ENCODE measurements around the gene AZGP1. TPM values are rescaled to one million over a fixed set of nuclear protein-coding genes. Genes with fewer than 3 reads are reported as not detected.
A peak's percentile ranks its signal among the peaks of the same experiment; 100 is the strongest.

Gene AZGP1
- total and polyA plus RNA-seq, 2 of the 13 experiments (the other 11 are each of a cell fraction or from before 2014, with no cell fraction given) = 93.8 to 229 TPM

DNA sequence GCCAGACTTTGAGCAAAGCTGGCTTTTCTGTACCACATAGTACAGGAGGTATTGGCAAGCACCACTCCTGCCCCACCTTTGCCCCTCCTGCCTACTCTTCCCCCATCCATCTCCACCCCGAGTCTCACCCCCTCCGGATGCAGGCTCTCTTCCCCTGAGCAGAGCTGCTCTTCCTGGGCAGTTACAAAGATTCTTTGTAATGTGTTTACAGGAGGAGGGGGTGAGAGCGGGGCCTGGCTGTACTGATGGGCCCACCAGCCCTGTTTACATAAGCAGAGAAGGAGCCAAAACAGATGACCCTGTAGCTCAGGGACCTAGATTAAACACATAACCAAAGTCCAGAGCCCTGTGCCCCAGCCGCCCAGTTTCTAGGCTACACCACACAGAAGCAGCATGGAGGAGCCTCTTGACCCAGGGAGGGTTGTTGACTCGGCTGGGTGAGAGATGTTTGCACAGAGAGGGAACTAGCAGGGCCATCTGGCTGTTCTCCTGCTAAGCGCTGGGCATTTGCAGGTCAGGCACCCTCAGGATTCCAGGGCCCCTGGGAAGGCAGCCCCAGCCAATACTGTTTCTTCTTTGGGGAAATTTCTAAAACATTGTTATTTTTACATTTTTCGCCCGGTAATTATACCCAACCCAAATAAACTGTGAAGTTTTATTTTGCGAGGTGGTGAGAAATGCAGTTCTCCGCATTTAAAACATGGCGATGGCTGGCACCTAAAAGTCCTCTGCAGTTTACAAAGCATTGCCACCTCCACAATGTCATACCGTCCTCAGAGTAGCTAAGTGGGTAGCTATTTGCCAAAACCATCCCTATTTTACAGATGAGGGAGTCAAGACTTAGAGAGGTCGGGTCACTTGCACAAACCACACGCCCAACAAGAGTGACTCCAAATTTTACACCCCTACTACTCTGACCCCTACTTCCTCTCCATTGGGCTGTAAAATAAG, 28.2 kb upstream of the AZGP1 start (continued):
- TF ChIP-seq PAX8 (CRISPR knock-in tag; IDR thresholded peaks at IDR 0.05; ENCODE audit: borderline replicate concordance) (no peak), MIER3 (CRISPR knock-in tag; IDR thresholded peaks at IDR 0.05; ENCODE audit: borderline replicate concordance) (peak; percentile 93; the same call in 1 of the 2 replicates), KLF15 (CRISPR knock-in tag; IDR thresholded peaks at IDR 0.05; ENCODE audit: borderline replicate concordance) (no peak), RCOR2 (CRISPR knock-in tag; IDR thresholded peaks at IDR 0.05) (peak; percentile 95), ZNF383 (CRISPR knock-in tag; IDR thresholded peaks at IDR 0.05; ENCODE audit: borderline replicate concordance) (no peak)

GRCh38 chr7:100000239-100000638, 24.4 kb upstream of the AZGP1 start:
- in situ Hi-C loops (cut with HindIII; ENCODE audit: extremely low pct_ligation_motif_present, low pct_unique_long_range_greater_than_20kb) = no loop called here
- CTCF ChIA-PET (ENCODE audit: low intra/inter-chr PET ratio, low total read pairs) = no interaction called here
- no peaks in the 10 kb centered on the region for H3K9me3 ChIP-seq (ENCODE audit: low read length)
- H3K36me3 ChIP-seq (replicated peaks in 1 of 2; ENCODE audit: control insufficient read depth in 1 of 2, insufficient read depth in 2 of 2, low read length in 2 of 2) = no peaks in the 10 kb centered on the region
- peak overlapping the region; percentile 46 for H3K4me2 ChIP-seq (ENCODE audit: low read depth, low read length)
- H3K4me3 ChIP-seq (replicated peaks in 1 of 3; ENCODE audit: insufficient read depth in 1 of 3, low read depth in 2 of 3, low read length in 3 of 3) = no peak overlapping the region
- POLR2A ChIA-PET = interaction anchor here (6.8 kb wide), 1 partner anchor 15 kb away, joined by 212 read pairs; the partner anchor contains the start of gene ZKSCAN1
- no peaks in the 10 kb centered on the region for H3K27me3 ChIP-seq (ENCODE audit: control insufficient read depth in 1 of 2, insufficient read depth in 2 of 2, low read length in 2 of 2)
- 49% methylated on average over 13 of the region's 13 CpGs for WGBS (ENCODE audit: low lambda C conversion rate)
- no peak for ATAC-seq
- H3K9ac ChIP-seq (ENCODE audit: insufficient read depth, low read depth, low read length) = peak overlapping the region; percentile 53
- BruUV-seq (replicated peaks) = no TSS peak
- no peaks in the 10 kb centered on the region for H3K79me2 ChIP-seq (ENCODE audit: insufficient read depth, low read length)
- no peaks in the 10 kb centered on the region for H4K20me1 ChIP-seq (ENCODE audit: insufficient read depth, low read length)
- FAIRE-seq = no peak
- intact Hi-C loops (cut with micrococcal nuclease; ENCODE audit: unreplicated experiment) = no loop called here
- H2AFZ ChIP-seq (ENCODE audit: low read length) = no peak overlapping the region
- peaks cover 91% of the 10 kb centered on the region for H3K4me1 ChIP-seq (ENCODE audit: insufficient read depth, low read length)
- peak overlapping the region; percentile 95 for H3K27ac ChIP-seq (ENCODE audit: extremely low read length, insufficient read depth, low read length)
- DNase-seq (ENCODE audit: low spot score) = no peak
- TF ChIP-seq RCOR2 (CRISPR knock-in tag; IDR thresholded peaks at IDR 0.05) (0 out of 2 replicates have a peak, but pooled peaks have one; percentile 48), ZMYM2 (CRISPR knock-in tag; IDR thresholded peaks at IDR 0.05) (0 out of 2 replicates have a peak, but pooled peaks have one; percentile 39), ZBTB38 (CRISPR knock-in tag; IDR thresholded peaks at IDR 0.05) (peak; percentile 77; the same call in 1 of the 2 replicates), ATF1 (CRISPR knock-in tag; IDR thresholded peaks at IDR 0.05) (0 out of 2 replicates have a peak, but pooled peaks have one; percentile 6), EEA1 (CRISPR knock-in tag; IDR thresholded peaks at IDR 0.05; ENCODE audit: borderline replicate concordance) (no peak), ZNF580 (CRISPR knock-in tag; IDR thresholded peaks at IDR 0.05; ENCODE audit: borderline replicate concordance, low read depth) (0 out of 2 replicates have a peak, but pooled peaks have one; percentile 21), ZBTB4 (CRISPR knock-in tag; IDR thresholded peaks at IDR 0.05; ENCODE audit: borderline replicate concordance) (0 out of 2 replicates have a peak, but pooled peaks have one; percentile 42), ZMAT3 (CRISPR knock-in tag; conservative IDR thresholded peaks at IDR 0.05) (0 out of 2 replicates have a peak, but pooled peaks have one; percentile 38)
- TF ChIP-seq, protein P1, sequence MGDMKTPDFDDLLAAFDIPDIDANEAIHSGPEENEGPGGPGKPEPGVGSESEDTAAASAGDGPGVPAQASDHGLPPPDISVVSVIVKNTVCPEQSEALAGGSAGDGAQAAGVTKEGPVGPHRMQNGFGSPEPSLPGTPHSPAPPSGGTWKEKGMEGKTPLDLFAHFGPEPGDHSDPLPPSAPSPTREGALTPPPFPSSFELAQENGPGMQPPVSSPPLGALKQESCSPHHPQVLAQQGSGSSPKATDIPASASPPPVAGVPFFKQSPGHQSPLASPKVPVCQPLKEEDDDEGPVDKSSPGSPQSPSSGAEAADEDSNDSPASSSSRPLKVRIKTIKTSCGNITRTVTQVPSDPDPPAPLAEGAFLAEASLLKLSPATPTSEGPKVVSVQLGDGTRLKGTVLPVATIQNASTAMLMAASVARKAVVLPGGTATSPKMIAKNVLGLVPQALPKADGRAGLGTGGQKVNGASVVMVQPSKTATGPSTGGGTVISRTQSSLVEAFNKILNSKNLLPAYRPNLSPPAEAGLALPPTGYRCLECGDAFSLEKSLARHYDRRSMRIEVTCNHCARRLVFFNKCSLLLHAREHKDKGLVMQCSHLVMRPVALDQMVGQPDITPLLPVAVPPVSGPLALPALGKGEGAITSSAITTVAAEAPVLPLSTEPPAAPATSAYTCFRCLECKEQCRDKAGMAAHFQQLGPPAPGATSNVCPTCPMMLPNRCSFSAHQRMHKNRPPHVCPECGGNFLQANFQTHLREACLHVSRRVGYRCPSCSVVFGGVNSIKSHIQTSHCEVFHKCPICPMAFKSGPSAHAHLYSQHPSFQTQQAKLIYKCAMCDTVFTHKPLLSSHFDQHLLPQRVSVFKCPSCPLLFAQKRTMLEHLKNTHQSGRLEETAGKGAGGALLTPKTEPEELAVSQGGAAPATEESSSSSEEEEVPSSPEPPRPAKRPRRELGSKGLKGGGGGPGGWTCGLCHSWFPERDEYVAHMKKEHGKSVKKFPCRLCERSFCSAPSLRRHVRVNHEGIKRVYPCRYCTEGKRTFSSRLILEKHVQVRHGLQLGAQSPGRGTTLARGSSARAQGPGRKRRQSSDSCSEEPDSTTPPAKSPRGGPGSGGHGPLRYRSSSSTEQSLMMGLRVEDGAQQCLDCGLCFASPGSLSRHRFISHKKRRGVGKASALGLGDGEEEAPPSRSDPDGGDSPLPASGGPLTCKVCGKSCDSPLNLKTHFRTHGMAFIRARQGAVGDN (CRISPR knock-in tag; IDR thresholded peaks at IDR 0.05) = peak; percentile 64

Measured in HepG2 (cell line).